Large intestine (tissue), 3 donors: ENCODE measurements around the gene UBXN11. TPM values are rescaled to one million over a fixed set of nuclear protein-coding genes. Genes with fewer than 3 reads are reported as not detected.

ENCODE experiments used
- DNase-seq, 2 donors: peaks; one replicate each; pipeline versions ENCODE4 v3.0.0 to v3.0.0-alpha.2; 2013
- H3K27ac ChIP-seq: one replicate; pipeline ENCODE4 v1.5.1; 2013; ENCODE audit warnings: low read length
- H3K27me3 ChIP-seq: 2 replicates; pipeline ENCODE4 v1.6.1; 2013; ENCODE audit warnings: low read length; ENCODE audit not compliant: control insufficient read depth, insufficient read depth
- H3K36me3 ChIP-seq: 2 replicates; pipeline ENCODE4 v1.6.1; 2013; ENCODE audit warnings: low read length; ENCODE audit not compliant: control insufficient read depth, insufficient read depth
- H3K4me1 ChIP-seq: one replicate; pipeline ENCODE4 v1.6.1; 2013; ENCODE audit warnings: low read length; ENCODE audit not compliant: control insufficient read depth, insufficient read depth
- H3K4me3 ChIP-seq: one replicate; pipeline ENCODE4 v1.5.1; 2013; ENCODE audit warnings: low read length
- H3K9me3 ChIP-seq: one replicate; pipeline ENCODE4 v1.6.1; 2013; ENCODE audit warnings: mild to moderate bottlenecking, low read depth, low read length, moderate library complexity; ENCODE audit not compliant: control insufficient read depth
- WGBS: methylation state at CpG from one replicate; pipeline ENCODE4 v1.1.5; 2013; ENCODE audit warnings: low lambda C conversion rate; ENCODE audit not compliant: insufficient coverage; 5-methylcytosine and 5-hydroxymethylcytosine counted together
- polyA plus RNA-seq: library from polyadenylated mRNA; unstranded; fragments of 120-200 nt; gene quantifications from one replicate; pipeline ENCODE4 v1.2.1, GENCODE V29; 2013

The UBXN11 gene
- polyA plus RNA-seq, 1 donor, result 40.1 TPM

DNA sequence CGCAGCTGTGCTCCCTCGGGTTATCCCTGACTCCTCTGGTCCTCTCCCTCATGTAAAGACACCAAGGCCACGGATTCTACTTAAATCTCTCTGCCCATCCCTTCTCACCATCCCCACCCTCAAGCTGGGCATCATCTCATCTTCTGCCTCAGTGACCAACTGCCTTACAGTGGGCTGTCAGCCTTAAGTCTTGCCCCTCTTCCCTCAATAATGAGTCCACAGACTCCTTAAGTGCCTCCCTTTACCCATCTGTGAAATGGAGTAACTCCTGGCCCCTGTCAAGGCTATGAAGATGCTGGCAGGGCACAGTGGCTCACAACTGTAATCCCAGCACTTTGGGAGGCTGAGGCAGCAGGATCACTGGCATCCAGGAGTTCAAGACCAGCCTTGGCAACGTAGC, 14.5 kb downstream of the UBXN11 start:
- H3K27me3 ChIP-seq, result no peaks in the 10 kb centered on the region
- H3K27ac ChIP-seq, result no peak overlapping the region
- DNase-seq, result no peak
- H3K36me3 ChIP-seq, result peaks cover 25% of the 10 kb centered on the region
- H3K9me3 ChIP-seq, result no peaks in the 10 kb centered on the region
- whole genome bisulfite sequencing, result no CpG with 5 or more reads among the region's 4 CpGs
- no peak overlapping the region for H3K4me3 ChIP-seq
- no peaks in the 10 kb centered on the region for H3K4me1 ChIP-seq

DNA sequence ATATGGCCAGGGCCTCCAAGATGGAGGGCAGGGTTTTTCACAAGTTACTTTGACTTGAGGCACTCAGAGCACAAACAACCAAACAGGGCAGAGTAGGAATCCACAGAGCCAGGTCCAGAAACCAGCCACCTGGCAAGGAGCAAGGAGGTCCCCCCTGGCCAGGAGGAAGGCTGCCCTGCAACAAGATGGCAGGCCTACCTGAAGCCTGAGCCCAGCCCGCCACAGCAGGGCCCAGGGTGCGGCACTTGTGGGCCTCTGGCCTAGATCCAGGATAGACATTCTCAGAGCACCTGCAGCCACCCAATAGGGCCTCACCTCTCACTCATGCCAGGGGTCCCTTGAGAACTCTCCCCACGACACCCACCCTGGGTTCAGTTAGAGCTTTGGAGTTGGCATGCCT, 15.0 kb downstream of the UBXN11 start:
- Histone ChIP-seq H3K36me3 (peaks cover 20% of the 10 kb centered on the region), H3K27ac (no peak overlapping the region), H3K9me3 (no peaks in the 10 kb centered on the region), H3K4me3 (no peak overlapping the region), H3K4me1 (no peaks in the 10 kb centered on the region), H3K27me3 (no peaks in the 10 kb centered on the region)
- WGBS, result no CpG with 5 or more reads among the region's 3 CpGs
- no peak for DNase-seq

DNA sequence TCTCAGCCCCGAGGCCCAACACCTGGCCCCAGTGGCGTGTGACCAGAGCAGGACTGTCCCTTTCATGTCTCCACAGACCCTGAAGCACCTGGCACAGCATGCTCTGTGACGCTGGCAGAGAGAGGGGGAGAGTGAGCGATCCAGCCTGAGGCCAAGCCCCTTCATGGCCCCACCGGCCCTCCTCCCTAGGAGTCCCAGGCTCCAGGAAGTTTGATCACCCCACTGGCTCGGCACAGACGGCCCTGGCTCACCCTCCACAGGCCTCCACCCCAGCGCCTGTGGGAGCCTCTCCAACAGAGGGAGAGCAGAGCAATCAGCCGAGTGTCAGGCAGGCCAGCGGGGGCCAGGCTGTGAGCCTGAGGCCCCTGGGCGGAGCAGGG, 15.6 kb downstream of the UBXN11 start:
- no peaks in the 10 kb centered on the region for H3K4me1 ChIP-seq
- no peak for DNase-seq
- H3K27ac ChIP-seq, result no peak overlapping the region
- H3K9me3 ChIP-seq, result no peaks in the 10 kb centered on the region
- peaks cover 17% of the 10 kb centered on the region for H3K36me3 ChIP-seq
- H3K4me3 ChIP-seq, result no peak overlapping the region
- no CpG with 5 or more reads among the region's 11 CpGs for WGBS
- no peaks in the 10 kb centered on the region for H3K27me3 ChIP-seq

DNA sequence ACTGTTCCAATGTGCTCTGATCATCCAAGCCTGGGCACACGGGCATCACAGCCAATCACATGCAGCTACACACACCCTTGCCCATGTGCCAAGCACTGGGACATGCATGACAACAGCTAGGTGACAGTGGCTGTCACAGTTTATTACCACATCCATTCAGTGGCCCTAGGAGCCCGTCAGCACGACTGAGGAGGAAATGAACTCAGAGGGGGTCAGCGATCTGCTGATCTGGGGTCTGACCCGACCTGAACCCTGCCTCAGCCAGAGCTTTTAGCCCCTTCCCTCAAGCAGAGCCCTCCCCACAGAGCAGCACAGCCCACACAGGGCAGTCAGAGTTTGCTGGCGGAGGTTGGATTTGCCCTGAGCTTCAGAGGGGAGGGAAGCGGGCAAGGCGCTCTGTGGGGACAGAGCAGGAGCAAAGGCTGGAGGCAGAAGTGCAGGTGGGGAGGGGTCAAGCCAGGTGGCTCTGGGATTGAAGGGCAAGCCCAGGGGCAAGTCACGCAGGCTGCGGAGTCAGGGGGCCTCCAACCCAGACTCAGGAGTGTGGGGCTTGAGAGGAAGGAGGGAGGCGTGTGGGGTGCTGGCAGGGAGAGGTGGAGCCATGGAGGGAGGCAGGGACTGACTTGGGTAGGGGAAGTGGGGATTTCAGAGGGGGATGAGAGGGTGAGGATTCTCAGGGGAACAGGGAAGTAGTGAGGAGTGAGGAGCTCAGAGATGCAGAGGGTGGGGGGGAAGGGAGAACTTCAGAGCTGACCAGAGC, 16.1 kb downstream of the UBXN11 start:
- H3K27ac ChIP-seq, result no peak overlapping the region
- H3K27me3 ChIP-seq, result no peaks in the 10 kb centered on the region
- H3K36me3 ChIP-seq, result peaks cover 16% of the 10 kb centered on the region
- H3K9me3 ChIP-seq, result no peaks in the 10 kb centered on the region
- no CpG with 5 or more reads among the region's 11 CpGs for WGBS
- no peak overlapping the region for H3K4me3 ChIP-seq
- DNase-seq, result no peak
- H3K4me1 ChIP-seq, result no peaks in the 10 kb centered on the region

DNA sequence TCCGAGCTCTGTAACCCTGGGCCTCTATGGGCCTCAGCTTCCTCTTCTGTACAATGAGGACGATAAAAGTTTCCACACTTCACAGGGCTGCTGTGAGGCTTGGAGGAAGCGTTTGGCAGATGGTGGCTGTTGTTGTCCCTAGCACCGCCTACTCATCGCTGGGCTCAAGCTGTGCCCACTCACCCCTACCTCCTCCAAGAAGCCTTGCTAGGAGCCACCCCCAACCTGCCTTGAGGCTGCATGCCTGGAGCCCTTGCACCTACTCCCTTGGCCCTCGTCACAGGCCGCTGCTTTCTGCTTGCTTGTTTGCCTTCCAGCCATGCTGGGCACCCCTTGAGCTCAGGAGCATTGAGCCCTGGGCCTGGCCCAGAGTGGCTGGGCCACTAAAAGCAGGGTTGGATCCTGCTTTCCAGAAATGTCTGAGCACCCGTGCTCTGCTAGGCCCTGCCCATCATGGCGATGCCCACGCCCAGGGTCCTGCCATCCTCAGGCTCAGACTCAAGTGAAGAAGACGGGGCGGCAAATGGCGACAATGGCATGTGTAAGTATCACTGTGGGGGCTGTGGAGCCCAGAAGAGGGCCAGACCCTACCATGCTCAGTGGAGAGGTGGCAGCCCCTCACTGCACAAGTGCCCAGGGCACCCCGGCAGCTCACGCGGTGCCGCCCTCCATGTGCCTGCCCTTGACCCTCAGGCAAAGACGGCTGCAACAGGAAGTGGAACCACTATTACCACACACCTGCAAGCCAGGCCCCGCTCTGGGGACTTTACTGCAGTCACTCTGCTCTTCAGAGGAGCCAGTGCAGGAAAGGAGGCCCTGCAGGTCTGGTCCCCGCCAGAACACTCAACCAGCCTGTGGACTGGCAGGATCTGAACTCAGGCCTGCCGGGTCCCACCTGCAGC, 17.0 kb downstream of the UBXN11 start:
- no peak overlapping the region for H3K27ac ChIP-seq
- peaks cover 16% of the 10 kb centered on the region for H3K36me3 ChIP-seq
- no peak overlapping the region for H3K4me3 ChIP-seq
- H3K27me3 ChIP-seq, result no peaks in the 10 kb centered on the region
- peaks cover 4% of the 10 kb centered on the region for H3K4me1 ChIP-seq
- H3K9me3 ChIP-seq, result no peaks in the 10 kb centered on the region
- no peak for DNase-seq
- WGBS, result no CpG with 5 or more reads among the region's 21 CpGs

DNA sequence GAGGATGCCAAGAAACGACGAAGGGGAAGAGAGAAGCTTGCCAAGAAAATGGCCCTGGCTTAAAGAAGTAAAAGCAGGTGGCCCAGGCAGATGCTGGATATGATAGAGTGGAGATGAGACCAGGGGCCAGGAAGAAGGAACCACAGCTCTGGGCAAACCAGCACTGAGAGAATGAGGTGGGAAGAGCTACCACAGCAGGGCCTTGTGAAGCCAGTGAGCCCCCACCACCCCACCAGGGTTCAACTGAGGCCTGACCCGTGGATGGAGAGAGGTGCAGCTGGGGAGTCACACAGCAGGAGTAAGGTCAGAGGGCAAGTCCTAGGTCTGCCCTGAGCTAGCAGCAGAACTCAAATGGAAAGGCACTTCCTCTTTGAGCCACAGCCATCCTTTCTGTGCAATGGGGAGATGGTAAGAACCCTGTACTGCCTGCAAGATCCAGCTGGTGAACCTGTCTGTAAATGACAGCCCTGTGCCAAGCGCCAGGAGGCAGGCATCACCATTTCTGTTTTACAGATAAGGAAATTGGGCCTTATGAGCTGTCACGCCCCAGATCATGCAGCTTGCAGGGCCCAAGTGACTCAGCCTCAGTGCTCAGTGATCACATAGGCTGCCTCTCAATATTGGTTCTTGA, 18.0 kb downstream of the UBXN11 start:
- Histone ChIP-seq H3K9me3 (no peaks in the 10 kb centered on the region), H3K36me3 (peaks cover 16% of the 10 kb centered on the region), H3K27ac (no peak overlapping the region), H3K4me1 (peaks cover 4% of the 10 kb centered on the region), H3K27me3 (no peaks in the 10 kb centered on the region), H3K4me3 (no peak overlapping the region)
- WGBS, result no CpG with 5 or more reads among the region's 5 CpGs
- no peak for DNase-seq

DNA sequence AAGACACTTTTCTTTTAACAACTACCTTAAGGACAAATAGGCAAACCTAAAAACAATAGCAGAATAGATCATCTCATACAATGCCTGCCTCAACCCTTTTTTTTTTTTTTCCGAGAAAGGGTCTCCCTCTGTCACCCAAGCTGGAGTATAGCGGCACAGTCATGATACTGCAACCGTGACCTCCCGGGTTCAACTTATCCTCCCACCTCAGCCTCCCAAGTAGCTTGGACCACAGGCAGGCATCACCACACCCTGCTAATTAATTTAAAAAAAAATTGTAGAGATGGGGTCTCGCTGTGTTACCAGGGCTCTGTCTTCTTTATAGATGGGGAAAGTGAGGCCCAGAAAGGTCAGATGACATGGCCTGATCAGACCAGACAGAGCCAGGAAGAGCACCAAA, 18.6 kb downstream of the UBXN11 start:
- no peaks in the 10 kb centered on the region for H3K9me3 ChIP-seq
- no peak for DNase-seq
- peaks cover 4% of the 10 kb centered on the region for H3K4me1 ChIP-seq
- H3K27me3 ChIP-seq, result no peaks in the 10 kb centered on the region
- peaks cover 15% of the 10 kb centered on the region for H3K36me3 ChIP-seq
- no peak overlapping the region for H3K27ac ChIP-seq
- no CpG with 5 or more reads among the region's 5 CpGs for WGBS
- H3K4me3 ChIP-seq, result no peak overlapping the region

DNA sequence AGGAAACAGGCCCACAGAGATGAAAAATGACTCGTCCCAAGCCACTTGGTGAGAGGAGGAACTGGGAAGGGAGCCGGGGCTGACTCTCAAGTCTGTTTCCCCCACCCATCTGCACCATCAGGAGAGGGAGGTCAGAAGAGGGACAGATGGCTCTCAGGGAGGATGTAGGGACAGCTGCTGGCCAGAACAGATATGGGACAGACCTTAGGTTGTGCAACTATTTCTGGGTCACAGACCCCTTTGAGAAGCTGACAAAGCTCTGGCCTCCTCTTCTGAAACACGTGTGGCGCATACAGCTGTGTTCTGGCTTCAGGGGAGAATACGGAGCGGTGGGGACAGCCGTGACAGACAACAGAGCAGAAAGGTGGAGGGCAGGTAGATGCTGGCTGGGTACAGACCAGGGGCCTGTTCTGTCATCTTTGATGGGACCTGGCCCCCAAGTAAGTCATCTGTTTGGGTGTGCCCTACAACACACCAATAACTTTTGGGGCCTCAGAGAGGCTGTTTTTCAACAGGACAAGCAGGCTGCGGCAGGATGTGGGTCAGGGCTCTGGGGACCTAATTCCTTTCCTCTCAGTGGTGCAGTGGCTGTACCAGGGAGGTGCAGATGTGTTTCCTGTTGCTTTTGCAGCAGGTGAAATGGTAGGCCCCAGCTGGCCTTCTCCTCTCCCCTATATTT, 19.3 kb downstream of the UBXN11 start:
- H3K27ac ChIP-seq, result no peak overlapping the region
- no peaks in the 10 kb centered on the region for H3K9me3 ChIP-seq
- peaks cover 4% of the 10 kb centered on the region for H3K4me1 ChIP-seq
- no peak for DNase-seq
- WGBS, result no CpG with 5 or more reads among the region's 8 CpGs
- no peak overlapping the region for H3K4me3 ChIP-seq
- no peaks in the 10 kb centered on the region for H3K27me3 ChIP-seq
- H3K36me3 ChIP-seq, result peaks cover 14% of the 10 kb centered on the region

DNA sequence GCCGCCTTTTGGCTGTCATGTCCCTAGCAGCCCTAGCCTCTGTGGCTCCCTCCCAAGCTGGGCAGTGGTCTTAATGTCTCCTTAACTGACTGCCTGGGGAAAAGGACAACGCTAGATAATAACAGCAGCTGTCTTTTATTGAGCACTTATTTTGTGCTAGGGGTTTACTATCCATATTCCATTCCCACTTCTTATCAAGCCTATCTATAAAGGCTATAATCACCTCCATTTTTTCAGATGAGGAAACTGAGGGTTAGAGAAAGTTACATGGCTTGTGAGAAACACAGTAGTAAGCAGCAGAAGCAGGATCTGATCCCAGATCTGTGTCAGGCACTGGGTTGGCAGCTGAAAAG, 20.4 kb downstream of the UBXN11 start:
- peaks cover 9% of the 10 kb centered on the region for H3K36me3 ChIP-seq
- peaks cover 7% of the 10 kb centered on the region for H3K4me1 ChIP-seq
- no peak overlapping the region for H3K4me3 ChIP-seq
- H3K9me3 ChIP-seq, result no peaks in the 10 kb centered on the region
- H3K27ac ChIP-seq, result no peak overlapping the region
- DNase-seq, result no peak
- WGBS, result no CpG with 5 or more reads among the region's 2 CpGs
- no peaks in the 10 kb centered on the region for H3K27me3 ChIP-seq
